Smooth muscle cell (in vitro differentiated cells): ENCODE results near the gene CDC16. TPM values are rescaled to one million over a fixed set of nuclear protein-coding genes. Genes with fewer than 3 reads are reported as not detected.
A peak's percentile ranks its signal among the peaks of the same experiment; 100 is the strongest.

Experiments used
- DNase-seq: peaks from one replicate; lab custom pipeline; 2025; ENCODE audit not compliant: unreplicated experiment; lab: John Stamatoyannopoulos, UW
- H2AFZ ChIP-seq: fragments of 200-600 bp; sonication (generic); 2 replicates; pipeline ENCODE4 v1.6.0; 2016; ENCODE audit warnings: antibody characterized with exemption, low read depth, mild to moderate bottlenecking
- H3F3A ChIP-seq: fragments of 200-600 bp; sonication (generic); 2 replicates; pipeline ENCODE4 v1.6.0; 2017; ENCODE audit warnings: antibody characterized with exemption, low read depth
- H3K27ac ChIP-seq: fragments of 200-600 bp; sonication (generic); 2 replicates; pipeline ENCODE4 v1.5.1; 2016; ENCODE audit warnings: low read depth, mild to moderate bottlenecking
- H3K27me3 ChIP-seq: fragments of 200-600 bp; sonication (generic); 2 replicates; pipeline ENCODE4 v1.6.1; 2016; ENCODE audit warnings: low read depth, mild to moderate bottlenecking
- H3K36me3 ChIP-seq: fragments of 200-600 bp; sonication (generic); 2 replicates; pipeline ENCODE4 v1.5.1; 2016; ENCODE audit warnings: low read depth
- H3K4me1 ChIP-seq: fragments of 200-600 bp; sonication (generic); 2 replicates; pipeline ENCODE4 v1.5.1; 2016; ENCODE audit warnings: low read depth
- H3K4me2 ChIP-seq: fragments of 200-600 bp; sonication (generic); 2 replicates; pipeline ENCODE4 v1.6.0; 2016; ENCODE audit warnings: mild to moderate bottlenecking
- H3K4me3 ChIP-seq: fragments of 200-600 bp; sonication (generic); 2 replicates; pipeline ENCODE4 v1.5.1; 2016; ENCODE audit warnings: mild to moderate bottlenecking
- H3K79me2 ChIP-seq: fragments of 200-600 bp; sonication (generic); 2 replicates; pipeline ENCODE4 v1.6.0; 2016; ENCODE audit warnings: low read depth, mild to moderate bottlenecking
- H3K9ac ChIP-seq: fragments of 200-600 bp; sonication (generic); 2 replicates; pipeline ENCODE4 v1.6.0; 2016; ENCODE audit warnings: low read depth
- H3K9me3 ChIP-seq: fragments of 200-600 bp; sonication (generic); replicated peaks from 2 replicates; pipeline ENCODE4 v1.5.1; 2016; ENCODE audit warnings: low read depth
- H4K20me1 ChIP-seq: fragments of 200-600 bp; sonication (generic); 2 replicates; pipeline ENCODE4 v1.6.0; 2016; ENCODE audit warnings: low read depth
- WGBS: methylation state at CpG from one replicate; pipeline ENCODE4 v1.1.7; 2016; ENCODE audit warnings: low lambda C conversion rate; 5-methylcytosine and 5-hydroxymethylcytosine counted together
- polyA plus RNA-seq: library from polyadenylated mRNA; unstranded; fragments of >200 nt; fragmentation: Nextera tagmentation; extraction: Ambion mirVana; gene quantifications from 2 replicates; pipeline ENCODE4 v1.2.1, GENCODE V29; 2016
- total RNA-seq: library from RNA; depleted of rRNA; stranded (reverse); fragments of >200 nt; gene quantifications from 2 replicates; pipeline ENCODE4 v1.2.3, GENCODE V29; 2014
- TF ChIP-seq, protein P1 (sequence below): fragments of 200-600 bp; sonication (generic); IDR thresholded peaks from 2 replicates; pipeline ENCODE4 v1.5.1; 2017; ENCODE audit warnings: borderline replicate concordance, mild to moderate bottlenecking, antibody characterized with exemption; ENCODE audit not compliant: insufficient read depth, poor library complexity, severe bottlenecking

The CDC16 gene
- total and polyA plus RNA-seq, 2 experiments from 2014 or later: 31.5 to 43.8 TPM

DNA sequence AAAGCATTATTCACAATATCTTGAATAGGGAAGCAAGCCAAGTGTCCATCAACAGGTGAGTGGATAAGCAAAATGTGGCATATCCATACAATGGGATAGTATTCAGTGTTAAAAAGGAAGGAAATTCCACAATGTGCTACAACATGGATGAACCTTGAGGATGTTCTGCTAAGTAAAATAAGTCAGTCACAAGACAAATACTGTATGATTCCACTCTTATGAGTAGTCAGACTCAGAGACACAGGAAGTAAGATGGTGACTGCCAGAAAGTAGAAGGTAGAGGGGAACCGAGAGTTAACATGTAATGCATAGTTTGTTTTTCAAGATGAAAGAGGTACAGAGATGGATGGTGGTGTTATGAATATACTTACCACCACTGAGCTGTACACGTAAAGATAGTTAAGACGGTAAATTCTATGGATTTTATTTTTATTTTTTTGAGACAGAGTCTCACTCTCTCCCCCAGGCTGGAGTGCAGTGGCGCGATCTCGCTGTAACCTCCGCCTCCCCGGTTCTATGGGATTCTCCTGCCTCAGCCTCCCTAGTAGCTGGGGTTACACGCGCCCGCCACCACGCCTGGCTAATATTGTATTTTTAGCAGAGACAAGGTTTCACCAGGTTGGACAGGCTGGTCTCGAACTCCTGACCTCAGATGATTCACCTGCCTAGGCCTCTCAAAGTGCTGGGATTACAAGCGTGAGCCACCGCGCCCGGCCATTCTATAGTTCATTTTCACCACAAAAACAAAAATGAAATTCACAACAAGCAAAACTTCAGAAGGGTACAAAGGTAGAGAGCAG, 78.6 kb downstream of the CDC16 start:
- peak overlapping the region; percentile 80 for H3K27ac ChIP-seq
- 94% methylated on average over 17 of the region's 17 CpGs for WGBS
- H3K79me2 ChIP-seq: peaks cover 36% of the 10 kb centered on the region
- peak overlapping the region; percentile 92 for H3K4me3 ChIP-seq
- peak overlapping the region; percentile 85 for H2AFZ ChIP-seq
- peaks cover 12% of the 10 kb centered on the region for H3F3A ChIP-seq
- TF ChIP-seq, protein P1, sequence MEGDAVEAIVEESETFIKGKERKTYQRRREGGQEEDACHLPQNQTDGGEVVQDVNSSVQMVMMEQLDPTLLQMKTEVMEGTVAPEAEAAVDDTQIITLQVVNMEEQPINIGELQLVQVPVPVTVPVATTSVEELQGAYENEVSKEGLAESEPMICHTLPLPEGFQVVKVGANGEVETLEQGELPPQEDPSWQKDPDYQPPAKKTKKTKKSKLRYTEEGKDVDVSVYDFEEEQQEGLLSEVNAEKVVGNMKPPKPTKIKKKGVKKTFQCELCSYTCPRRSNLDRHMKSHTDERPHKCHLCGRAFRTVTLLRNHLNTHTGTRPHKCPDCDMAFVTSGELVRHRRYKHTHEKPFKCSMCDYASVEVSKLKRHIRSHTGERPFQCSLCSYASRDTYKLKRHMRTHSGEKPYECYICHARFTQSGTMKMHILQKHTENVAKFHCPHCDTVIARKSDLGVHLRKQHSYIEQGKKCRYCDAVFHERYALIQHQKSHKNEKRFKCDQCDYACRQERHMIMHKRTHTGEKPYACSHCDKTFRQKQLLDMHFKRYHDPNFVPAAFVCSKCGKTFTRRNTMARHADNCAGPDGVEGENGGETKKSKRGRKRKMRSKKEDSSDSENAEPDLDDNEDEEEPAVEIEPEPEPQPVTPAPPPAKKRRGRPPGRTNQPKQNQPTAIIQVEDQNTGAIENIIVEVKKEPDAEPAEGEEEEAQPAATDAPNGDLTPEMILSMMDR: no peak
- H3K36me3 ChIP-seq: no peaks in the 10 kb centered on the region
- peak overlapping the region; percentile 82 for H3K9ac ChIP-seq
- DNase-seq: no peak
- peak overlapping the region; percentile 100 for H3K4me2 ChIP-seq
- peaks cover 9% of the 10 kb centered on the region for H3K4me1 ChIP-seq
- H4K20me1 ChIP-seq: peaks cover 20% of the 10 kb centered on the region
- H3K27me3 ChIP-seq: no peaks in the 10 kb centered on the region
- H3K9me3 ChIP-seq: no peaks in the 10 kb centered on the region

DNA sequence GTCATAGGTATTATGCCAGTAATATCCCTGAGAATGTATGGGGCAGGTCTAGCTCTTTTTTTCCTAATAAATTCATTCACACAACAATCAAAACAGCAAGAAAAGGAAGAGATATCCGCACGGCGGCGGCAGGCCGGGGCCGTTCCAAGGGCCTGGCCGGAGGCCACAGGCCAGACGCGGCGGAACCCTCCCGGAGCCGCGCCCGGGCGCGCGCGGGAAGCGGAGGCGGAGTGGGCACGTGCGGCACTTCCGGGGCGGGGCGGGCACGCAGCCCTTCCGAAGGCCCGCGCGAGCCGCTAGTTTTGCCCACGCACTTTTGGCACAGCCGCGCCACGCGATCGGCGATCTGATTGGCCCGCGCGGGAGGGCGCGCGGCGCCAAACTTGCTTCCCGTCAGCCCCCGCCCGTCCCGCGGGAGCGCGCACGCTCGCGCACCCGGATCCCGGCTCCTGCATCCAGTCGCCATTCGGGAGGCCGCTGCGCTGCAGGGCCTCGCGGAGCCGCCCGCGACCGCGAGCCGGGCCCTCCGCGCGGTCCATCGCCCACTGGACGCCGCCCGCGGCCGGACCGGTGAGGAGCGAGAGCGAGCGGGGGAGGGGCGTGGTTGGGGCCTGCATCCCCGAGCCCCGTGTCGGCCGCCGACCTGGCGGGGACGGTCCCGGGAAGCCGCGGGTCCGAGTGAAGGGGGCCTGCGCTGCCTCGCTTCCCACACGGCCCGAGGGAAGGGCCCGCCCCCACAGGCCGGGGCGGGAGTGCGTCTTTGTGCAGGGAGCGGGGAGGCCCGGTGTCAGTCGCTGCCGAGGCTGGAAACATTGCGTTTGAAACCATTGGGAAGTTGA, 79.6 kb downstream of the CDC16 start, which contains the start of gene CHAMP1:
Gene CHAMP1, plus strand, starts transcription at position 430 of the 839 bp plus-strand sequence. CDS start 9,340 bp downstream, outside the sequence.
- Histone ChIP-seq H3K79me2 (peaks cover 38% of the 10 kb centered on the region), H3K4me2 (peak within 1 kb of the TSS; percentile 100), H3K36me3 (no peaks in the 10 kb centered on the region), H3K27me3 (no peaks in the 10 kb centered on the region), H2AFZ (peak within 1 kb of the TSS; percentile 85), H3K9ac (peak within 1 kb of the TSS; percentile 82), H3K4me3 (peak within 1 kb of the TSS; percentile 92), H3F3A (peaks cover 19% of the 10 kb centered on the region), H3K4me1 (peaks cover 19% of the 10 kb centered on the region), H3K27ac (peak within 1 kb of the TSS; percentile 80), H3K9me3 (no peaks in the 10 kb centered on the region), H4K20me1 (peaks cover 30% of the 10 kb centered on the region)
- TF ChIP-seq, protein P1: no peak
- under 1% methylated on average over 58 of the region's 107 CpGs for WGBS
- DNase-seq: peak; percentile 78

DNA sequence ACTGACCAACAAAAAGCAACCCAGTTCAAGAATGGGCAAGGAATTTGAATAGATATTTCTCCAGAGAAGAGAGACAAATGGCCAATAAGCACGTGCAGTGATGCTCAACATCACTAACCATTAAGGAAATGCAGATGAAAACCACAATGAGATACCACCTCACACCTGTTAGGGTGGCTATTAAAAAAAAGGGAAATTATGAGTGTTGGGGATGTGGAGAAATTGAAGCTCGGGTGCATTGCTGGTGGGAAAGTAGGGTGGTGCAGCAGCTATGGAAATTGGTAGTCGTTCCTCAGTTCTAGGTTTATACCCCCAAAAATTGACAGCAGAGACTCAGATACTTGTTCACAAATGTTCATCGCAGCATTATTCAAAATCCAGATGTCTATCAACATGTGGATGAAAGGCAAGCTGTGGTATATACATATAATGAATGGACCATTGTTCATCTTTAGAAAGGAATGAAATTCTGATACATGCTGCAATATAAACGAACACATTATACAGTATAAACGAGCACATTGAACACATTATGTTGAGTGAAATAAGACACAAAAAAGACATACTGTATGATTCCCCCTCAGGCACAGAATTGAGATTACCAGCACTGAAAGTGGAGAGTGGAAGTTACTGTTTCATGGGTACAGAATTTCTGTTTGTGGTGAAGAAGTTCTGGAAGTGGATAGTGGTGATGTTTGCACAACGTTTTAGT, 80.5 kb downstream of the CDC16 start:
- Histone ChIP-seq H3K36me3 (no peaks in the 10 kb centered on the region), H3K4me1 (peaks cover 19% of the 10 kb centered on the region), H3K4me2 (peak overlapping the region; percentile 100), H4K20me1 (peaks cover 39% of the 10 kb centered on the region), H3K4me3 (peak overlapping the region; percentile 92), H3F3A (peaks cover 19% of the 10 kb centered on the region), H3K27me3 (no peaks in the 10 kb centered on the region), H2AFZ (peak overlapping the region; percentile 80), H3K9ac (peak overlapping the region; percentile 82), H3K9me3 (no peaks in the 10 kb centered on the region), H3K27ac (peak overlapping the region; percentile 80), H3K79me2 (peaks cover 45% of the 10 kb centered on the region)
- TF ChIP-seq, protein P1: no peak
- 63% methylated on average over 7 of the region's 7 CpGs for WGBS
- no peak for DNase-seq
